Ovary (tissue), 3 donors: Measurements from ENCODE around the gene MAP3K12.

Experiments used
- CTCF ChIP-seq, 3 donors: fragments of 450-650 bp in 2 of 3; fragments of 200-600 bp in 1 of 3; IDR thresholded peaks; one replicate each; pipeline versions ENCODE4 v1.5.1 to v1.8.0; 2016 to 2022; ENCODE audit warnings: antibody characterized with exemption in 3 of 3, mild to moderate bottlenecking in 1 of 3
- POLR2A ChIP-seq: fragments of 450-650 bp; IDR thresholded peaks from one replicate; pipeline ENCODE4 v1.6.1; 2017; ENCODE audit warnings: antibody characterized with exemption, mild to moderate bottlenecking, moderate library complexity
- donor health status: DM: no; HTN: no; CAD: no.

- no peak for TF ChIP-seq CTCF (IDR thresholded peaks at IDR 0.05)
- no peak for TF ChIP-seq POLR2A
Observed at GRCh38 chr12:53467880-53468279, 31.4 kb downstream of the MAP3K12 start.
